HG03432 (cell line): ENCODE results near the gene SMYD2.

Source experiments
- ATAC-seq: cut with Tn5 transposase; IDR thresholded peaks from one replicate; pipeline ENCODE4 v1.9.1; 2021; ENCODE audit warnings: mild to moderate bottlenecking, moderate library complexity; ENCODE audit not compliant: unreplicated experiment

The SMYD2 gene, protein sequence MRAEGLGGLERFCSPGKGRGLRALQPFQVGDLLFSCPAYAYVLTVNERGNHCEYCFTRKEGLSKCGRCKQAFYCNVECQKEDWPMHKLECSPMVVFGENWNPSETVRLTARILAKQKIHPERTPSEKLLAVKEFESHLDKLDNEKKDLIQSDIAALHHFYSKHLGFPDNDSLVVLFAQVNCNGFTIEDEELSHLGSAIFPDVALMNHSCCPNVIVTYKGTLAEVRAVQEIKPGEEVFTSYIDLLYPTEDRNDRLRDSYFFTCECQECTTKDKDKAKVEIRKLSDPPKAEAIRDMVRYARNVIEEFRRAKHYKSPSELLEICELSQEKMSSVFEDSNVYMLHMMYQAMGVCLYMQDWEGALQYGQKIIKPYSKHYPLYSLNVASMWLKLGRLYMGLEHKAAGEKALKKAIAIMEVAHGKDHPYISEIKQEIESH

GRCh38 chr1:214281021-214281719 lies at the start of gene SMYD2:
Gene SMYD2, plus strand, starts transcription at chr1:214281159. Its CDS starts 96 bp downstream, at chr1:214281255.
- ATAC-seq: peak; percentile 85

GRCh38 chr1:214233856-214234634 lies 46.9 kb upstream of the SMYD2 start:
- ATAC-seq: no peak

DNA sequence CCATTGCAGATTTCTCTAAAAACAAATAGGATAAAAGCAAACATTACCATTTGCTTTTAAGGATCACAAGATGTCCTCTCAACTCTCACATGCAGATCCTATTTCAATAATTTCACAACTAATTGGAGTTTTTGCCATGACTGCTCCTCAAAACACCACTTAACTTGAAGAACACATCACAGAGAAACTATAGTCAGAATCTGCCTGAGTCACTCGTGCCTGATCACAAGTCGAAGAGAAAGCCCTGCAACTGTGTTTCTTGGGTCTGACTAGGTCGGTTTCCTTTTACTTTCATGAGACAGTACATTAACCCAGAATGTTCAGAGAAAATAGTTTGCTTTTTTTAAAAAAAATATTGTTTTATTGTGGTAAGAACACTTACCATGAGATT lies 46.3 kb upstream of the SMYD2 start:
- ATAC-seq: no peak

DNA sequence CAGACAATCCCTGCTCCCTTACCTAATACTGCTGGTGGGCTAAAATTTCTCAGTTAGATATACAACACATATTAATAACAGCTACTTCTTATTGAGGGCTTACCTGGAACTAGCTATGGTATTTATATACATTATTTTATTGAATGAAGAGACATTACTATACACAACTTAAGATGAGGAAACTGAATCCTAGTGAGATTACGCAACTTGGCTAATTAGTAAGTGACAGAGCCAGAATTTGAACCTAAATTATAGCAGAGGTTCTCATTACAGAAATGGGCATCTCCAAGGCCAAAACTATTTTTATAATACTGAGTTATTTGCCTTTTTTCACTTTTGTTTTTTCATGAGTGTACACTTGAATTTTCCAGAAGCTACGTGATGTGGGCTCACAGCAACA lies 44.5 kb upstream of the SMYD2 start:
- no peak for ATAC-seq

DNA sequence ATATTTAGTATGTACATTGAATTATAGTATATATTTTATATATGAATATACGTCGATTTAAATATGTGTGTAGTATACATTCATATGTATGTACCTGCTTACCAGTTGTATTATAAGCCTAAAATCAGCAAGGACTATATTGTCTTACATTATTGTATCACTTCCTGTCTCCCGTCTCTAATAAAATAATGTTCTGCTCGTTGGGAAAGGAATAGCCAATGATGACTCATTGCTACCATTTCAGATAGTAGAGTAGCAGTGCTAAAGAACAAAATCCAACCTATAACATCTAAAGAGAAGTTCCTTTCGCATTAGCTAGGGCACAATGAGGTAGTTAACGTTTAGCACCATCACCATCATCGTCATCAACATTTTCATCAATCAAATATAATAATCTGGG lies 39.9 kb upstream of the SMYD2 start:
- ATAC-seq: no peak

DNA sequence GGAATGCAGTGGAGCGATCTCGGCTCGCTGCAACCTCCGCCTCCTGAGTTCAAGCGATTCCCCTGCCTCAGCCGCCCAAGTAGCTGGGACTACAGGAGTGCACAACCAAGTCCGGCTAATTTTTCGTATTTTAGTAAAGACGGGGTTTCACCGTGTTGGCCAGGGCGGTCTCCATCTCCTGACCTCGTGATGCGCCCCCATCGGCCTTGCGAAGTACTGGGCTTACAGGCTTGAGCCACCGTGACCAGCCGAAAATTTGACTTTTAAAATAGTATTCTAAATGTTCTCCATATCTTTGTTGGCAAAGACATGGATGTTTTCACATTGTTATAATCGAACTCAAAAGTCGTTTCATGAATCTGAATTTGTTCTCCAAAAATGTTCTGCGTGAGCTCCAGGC lies 36.7 kb upstream of the SMYD2 start:
- ATAC-seq: no peak

DNA sequence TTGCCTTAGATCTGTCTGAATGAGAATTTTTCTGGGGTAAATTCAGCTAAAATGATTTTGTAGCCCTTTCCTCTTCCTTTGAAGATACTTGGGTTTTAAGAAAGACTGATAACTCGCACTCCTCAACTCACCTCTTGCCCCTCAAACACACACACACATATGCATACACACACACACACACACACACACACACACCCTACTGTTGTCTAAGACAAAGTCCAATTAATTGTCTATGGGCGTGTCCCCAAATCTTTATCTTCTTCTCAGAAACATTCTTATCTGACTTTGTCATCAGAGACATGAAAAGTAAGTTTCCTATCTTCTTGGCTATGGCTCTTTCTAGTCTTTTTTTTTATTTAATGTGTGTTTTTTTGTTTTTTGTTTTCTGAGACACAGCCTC lies 36.1 kb upstream of the SMYD2 start:
- no peak for ATAC-seq

DNA sequence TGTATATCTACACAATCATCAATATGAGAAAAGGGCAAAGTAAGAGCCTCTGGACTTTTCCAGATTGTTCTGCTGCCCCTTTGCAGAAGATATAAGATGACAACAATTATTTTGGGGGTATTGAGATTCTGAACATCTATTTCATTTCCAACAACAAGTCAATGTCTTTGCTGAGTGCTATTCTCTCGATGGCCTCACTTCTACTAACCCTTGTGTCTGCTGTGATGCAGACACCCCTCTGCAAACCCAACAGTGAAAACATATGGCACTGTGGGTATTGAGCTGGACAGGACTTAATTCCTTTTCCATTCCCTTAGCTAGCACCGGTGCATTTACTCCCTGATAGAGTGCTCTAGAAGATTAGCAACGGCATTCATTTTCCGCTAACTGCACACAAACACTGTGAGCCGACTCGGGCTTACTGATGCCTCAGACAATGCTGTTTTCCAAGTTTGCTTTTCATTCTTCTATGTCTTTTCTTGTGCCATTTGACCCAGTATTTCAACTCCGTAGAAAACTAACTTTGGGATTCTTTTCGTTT lies 33.4 kb upstream of the SMYD2 start:
- ATAC-seq: no peak

DNA sequence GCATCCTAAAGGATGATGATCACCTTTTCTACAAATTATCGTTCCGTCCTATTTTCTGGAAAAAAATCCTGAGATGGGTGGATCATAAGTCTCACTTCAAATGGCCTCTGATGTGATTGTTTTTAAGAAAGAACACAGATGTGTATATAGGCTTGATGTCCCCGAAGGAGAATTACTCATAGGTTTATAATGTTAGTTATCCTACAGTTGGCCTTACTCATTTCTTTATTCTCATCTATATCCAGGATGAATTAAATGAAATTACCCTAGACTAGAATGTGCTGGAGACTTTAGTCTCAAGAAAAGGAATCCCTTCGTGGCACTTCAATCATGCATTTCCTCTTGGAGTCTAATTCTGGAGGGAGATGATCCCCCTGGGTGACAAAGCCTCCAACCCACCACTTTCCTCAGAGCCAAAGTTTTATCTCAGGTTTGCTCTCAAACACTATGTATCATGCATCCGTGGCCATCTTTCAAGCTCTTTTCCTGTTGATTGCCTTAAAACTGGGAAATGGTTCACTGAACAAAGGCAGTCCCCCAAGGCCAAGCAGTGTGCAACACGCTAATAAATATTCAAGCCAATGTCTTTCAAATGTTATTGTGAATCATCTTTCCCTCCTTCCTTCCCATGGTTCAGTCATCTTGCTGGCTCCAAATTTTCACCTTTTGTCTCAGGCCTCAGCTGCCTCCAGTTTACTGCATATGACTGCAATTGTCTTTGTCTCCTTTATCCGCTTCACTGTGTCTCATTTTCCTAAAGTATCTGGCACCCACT lies 32.5 kb upstream of the SMYD2 start:
- ATAC-seq: no peak

DNA sequence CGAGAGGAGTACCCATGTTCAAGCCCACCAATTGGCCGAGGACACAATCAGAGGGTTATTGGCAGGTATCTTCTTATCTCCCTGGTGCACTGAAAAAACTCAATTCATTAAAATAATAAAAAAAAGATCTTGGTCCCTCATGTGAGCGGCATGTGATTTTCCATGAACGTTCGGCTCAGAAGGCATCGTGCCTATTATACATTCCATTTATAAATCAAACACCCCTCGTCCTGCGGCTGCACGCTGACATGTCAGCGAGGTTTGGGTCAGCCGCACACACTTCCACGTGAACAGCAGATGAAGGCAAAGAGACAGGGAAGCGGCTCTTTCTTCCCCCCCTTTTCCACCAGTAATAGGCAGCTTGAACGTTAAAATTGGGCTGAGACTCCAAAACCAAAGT lies 31.3 kb upstream of the SMYD2 start:
- no peak for ATAC-seq

DNA sequence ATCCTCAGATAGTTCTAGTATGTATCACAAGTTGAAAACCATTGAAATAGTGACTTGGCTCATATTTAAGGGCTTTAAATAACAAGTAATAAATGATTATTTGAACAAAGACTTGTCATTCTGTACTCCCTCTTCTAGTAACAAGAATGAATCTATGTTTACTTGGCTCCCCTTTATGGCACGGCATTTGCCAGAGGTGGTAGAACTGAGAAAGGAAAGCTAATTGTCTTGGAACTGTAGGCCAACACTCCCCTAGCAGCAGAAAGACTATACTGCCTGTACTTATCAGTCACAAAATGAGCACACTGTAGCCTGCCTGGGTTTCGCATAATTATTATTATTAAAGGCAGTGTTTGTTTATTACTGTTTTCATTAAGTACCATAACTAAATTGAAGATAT lies 29.6 kb upstream of the SMYD2 start:
- ATAC-seq: no peak

DNA sequence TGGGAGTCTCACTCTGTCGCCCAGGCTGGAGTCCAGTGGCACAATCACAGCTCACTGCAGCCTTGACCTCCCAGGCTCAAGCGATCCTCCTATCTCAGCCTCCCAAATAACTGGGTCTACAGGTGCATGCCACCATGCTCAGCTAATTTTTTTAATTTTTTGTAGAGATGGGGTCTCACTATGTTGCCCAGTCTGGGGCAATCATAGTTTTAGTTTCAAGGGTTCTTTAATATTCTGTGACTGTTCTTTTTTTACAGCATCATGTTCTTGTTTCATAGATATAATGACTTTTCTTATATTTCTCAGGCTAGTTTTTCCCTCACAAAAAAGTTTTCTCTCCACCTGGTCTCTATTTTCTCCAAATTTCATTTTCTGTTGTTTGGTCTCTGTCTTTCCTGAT lies 25.4 kb upstream of the SMYD2 start:
- ATAC-seq: no peak

DNA sequence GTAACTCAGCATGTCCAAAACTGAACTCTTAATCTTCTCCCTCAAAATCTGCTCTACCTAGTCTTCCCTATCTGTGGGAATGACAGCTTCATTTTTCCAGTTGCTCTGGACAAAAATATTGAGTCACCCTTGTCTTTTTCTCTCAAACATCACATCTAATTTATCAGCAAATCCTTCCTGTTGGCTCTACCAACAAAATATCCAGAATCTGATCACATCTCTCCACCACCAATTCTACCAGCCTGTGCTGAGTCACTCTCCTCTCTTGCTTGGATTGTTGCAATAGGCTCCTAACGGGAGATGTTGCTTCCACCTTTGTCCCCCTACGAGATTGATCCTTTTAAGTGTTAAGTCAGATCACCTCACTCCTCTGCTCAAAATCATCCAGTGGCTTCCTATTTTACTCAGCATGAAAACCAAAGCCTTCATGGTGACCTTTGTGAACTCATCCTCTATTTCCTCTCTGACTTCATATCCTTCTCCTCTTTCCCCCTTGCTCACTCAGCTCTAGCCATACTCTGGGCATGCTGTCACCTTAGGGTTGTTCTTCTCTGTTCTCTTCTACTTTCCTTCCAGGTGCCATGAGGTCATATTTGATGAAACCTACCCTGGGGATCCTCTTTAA lies 21.5 kb upstream of the SMYD2 start:
- ATAC-seq: peak; percentile 61

DNA sequence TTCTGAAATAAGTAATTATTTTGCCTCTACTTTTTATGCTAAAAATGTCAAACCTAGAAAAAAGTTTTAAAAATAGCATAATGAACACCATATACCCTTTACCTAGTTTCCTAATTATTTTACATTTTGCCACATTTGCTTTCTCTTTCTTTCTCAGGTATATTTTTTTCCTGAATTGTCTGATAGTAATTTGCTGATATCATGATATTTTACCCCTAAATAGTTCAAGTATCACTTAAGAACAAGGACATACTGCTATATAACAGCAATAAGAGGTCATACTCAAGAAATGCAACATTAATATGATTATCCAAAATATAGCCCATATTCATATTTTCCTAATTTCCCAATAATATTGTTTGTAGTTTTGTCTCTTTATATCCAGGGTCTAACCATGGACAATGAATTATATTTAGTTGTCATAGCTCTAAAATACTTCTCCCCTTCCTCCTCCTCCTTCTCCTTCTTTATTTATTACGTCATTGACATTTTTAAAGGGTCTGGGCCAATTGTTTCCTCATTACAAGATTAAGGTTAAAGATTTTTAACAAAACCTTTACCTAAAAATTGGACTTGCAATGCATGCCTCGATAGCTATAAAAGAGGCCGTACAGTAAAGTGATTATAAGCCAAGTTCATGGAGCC lies 20.3 kb upstream of the SMYD2 start:
- no peak for ATAC-seq

GRCh38 chr1:214261206-214262123 lies 19.5 kb upstream of the SMYD2 start:
- ATAC-seq: peak; percentile 95

DNA sequence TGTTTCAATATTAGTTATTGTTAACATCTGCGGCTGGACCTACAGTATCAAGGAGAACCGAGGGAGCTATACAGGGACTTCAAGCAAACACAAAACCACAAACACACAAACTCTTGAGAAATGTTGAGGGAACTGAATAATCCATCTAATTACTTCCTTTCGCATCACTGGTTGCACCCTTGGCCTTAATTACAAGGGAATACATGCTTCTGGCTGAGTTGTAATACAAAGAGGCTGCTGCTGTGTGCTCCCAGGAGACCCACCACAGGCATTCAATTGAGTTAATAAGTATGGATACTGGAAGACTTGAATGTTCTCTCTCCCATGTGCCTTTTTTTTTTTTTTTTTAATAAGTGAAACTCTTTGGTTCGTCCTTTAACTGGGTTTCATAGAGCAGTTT lies 16.8 kb upstream of the SMYD2 start:
- ATAC-seq: no peak

DNA sequence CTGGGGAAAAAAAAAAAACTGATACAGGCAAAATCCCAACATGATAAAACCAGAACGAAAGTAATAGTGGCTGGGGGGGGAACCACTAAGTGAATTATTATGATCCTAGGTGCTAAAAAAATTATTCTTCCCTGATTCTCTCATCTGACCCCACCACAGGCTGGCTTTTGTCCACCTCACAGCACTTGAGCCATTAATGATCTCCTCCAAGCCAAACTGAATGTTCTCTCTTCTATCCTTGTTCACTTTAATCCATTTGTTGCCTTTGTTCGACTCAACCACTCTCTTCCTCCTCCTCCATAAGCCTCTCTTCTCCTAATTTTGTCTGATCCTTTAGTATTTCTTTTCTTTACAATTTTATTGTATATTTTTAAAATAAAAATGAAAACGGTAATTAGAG lies 16.0 kb upstream of the SMYD2 start:
- ATAC-seq: no peak

DNA sequence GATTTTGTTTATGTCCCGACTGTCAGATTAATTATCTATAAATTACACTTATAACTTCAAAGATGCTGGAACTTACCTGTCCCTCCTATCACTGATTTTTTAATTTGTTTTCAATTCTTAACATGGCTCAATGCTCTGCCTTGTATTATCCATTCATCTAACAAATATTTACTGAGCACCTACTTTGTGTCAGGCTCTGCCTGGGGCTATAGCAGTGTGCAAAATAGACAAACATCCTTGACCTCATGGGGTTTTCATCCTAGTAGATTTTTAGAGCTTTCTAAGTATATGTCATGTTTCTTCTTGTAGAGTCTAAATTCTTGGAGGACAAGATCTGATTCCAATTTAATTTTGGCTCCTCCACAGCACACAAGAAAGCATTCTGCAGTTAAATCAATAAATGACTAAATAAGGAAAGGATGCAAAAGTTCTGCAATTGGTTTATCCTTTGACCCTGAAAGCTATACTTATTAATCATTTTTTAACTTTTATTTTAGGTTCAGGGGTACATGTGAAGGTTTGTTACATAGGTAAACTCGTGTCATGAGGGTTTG lies 10.8 kb upstream of the SMYD2 start:
- no peak for ATAC-seq
